PC-9 (cell line): ENCODE results near the gene KRTAP4-6.

Experiments
- CTCF ChIP-seq: fragments of 200-600 bp; sonication (generic); conservative IDR thresholded peaks from 2 replicates; pipeline ENCODE4 v1.6.1; 2017; ENCODE audit warnings: mixed run types, antibody characterized with exemption, mild to moderate bottlenecking, moderate library complexity
- EZH2 ChIP-seq: fragments of 200-600 bp; sonication (generic); IDR thresholded peaks from 2 replicates; pipeline ENCODE4 v1.8.0; 2017; ENCODE audit warnings: antibody characterized with exemption, low read depth

- TF ChIP-seq CTCF (no peak), EZH2 (no peak)
Observed at GRCh38 chr17:41118721-41119120, 21.6 kb downstream of the KRTAP4-6 start.
